Epithelial cell of umbilical artery (primary cell): Measurements from ENCODE around the gene ZNF555. TPM values are rescaled to one million over a fixed set of nuclear protein-coding genes. Genes with fewer than 3 reads are reported as not detected.

Source experiments
- total RNA-seq: library from RNA; depleted of rRNA; stranded (reverse); fragments of >200 nt; gene quantifications from 2 replicates; pipeline ENCODE4 v1.2.3, GENCODE V29; 2014

The ZNF555 gene
- total RNA-seq: 3.9 and 6.8 TPM in 2 replicates

GRCh38 chr19:2840794-2841791, at the start of gene ZNF555:
Gene ZNF555 (plus strand): TSS chr19:2841475. CDS start chr19:2841573, 98 bp downstream.

DNA sequence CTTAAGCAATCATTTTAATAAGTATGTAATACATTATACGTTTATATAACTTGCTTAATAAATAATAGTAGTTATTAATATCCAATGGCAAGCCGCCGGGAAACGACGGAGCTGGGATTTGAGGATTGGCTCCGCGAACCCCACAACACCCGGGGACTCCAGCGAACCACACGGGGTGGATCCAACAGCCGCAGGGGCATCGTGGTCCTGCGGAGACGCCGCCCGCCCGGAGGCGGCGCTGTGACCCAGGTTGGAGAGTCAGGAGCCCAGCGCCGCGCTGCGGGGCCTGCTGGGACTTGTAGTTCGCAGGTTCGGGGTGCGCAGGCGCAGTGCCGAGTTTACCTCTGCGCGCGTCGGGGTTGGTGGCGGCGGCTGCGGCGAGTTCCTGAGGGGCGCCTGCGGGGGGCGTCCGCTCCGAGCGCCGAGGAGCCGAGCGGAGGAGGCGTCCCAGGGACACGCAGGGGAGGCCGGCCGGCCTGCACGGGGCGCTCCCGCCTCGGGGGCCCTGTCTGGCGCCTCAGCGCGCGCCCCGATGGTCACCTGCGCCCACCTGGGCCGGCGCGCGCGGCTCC, 21.6 kb upstream of the ZNF555 start, which contains the start of gene ZNF554:
ZNF554 (plus strand) TSS at position 329 of the 572 bp plus-strand sequence; CDS start at position 533, 204 bp downstream.

DNA sequence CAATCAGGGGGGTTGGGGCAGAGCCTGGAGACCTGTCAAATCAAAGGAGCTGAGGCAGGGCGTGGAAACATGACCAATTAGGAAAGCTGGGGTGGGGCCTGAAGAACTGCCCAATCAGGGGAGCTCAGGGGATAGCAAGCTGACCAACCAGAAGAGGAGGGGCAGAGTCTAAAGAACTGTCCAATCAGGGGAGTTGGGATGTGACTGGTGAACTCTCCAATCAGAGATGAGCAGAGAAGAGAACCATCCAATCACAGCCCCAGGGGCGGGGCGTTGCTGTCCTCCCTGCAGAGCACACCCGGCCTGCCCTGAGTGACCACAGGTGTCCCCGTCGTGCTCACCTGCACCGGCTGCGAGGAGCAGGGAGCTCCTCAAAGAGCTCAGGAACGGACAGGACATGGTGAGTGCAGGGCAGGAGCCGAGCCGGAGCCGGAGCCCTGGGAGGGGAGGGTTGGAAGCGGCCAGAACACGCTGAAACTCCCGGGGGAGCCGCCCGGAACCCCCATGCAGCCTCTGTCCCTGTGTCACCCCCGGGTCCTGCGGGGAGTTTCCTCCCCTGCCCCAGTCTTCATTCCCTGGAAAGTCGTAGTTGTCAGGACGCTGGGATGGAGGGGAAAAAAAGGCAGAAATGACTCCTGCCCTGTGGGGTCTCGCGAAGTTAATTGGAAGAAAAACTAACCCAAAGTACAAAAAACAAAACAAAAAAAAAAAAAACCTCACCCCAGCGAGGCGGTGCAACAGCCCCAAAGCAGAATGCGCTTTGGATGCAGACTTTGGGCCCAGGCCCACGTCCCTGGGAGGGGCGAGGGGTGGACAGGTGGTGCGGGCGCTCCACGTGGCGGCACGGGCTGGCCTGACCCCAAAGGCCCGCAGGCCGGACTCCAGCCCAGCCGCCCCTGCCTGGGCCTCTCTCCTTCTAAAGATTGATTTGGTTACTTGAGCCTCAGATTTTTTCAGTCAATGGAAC, 26.0 kb downstream of the ZNF555 start, which contains the start of gene ZNF556:
ZNF556 (plus strand) TSS at position 311 of the 967 bp plus-strand sequence; CDS start at position 398, 87 bp downstream.

DNA sequence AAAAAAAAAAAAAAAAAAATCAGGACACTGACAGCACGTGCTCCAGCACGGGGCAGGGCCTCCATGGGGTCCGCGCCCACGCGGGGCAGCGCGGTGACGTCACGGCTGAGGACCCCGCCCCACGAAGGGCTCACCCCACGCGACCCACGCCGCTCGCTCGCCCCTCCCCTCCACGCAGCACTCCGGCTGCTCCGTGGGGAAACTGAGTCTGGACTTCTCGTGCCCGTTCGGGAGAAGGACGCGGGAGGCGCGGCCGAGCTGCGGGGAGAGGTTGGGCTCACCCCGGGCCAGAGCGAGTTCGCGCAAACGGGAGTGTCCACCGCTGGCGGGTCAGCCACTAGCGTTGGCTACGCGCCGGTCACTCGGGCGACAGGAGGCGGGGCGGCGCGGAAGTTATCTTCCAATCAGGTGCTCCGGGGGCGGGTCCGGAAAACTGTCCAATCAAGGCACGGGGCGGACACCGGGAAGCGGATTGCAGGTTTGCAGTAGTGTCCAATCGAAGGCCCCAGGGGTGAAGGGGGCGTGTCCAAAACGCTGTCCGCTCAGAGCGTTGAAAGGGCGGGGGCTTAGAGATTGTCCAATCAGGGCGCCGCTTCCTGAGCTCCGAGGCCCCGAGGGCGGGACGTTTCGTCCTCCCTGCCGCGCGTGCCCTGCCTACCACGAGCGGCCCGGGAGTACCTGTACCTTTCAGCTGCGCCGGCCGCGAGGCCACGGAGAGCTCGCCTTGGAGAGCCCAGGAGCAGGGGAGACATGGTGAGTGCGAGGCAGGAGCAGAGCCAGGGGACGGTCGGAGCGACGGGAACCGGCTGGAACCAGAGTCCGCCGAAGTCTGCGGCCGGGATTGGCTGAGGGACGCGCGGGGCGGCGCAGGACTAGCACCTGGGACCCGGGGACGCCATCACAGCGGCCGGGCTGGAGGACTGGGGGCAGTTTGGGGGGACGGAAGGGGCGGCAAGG, 59.3 kb downstream of the ZNF555 start, which contains the start of gene ZNF57:
ZNF57 (plus strand) TSS at position 633 of the 957 bp plus-strand sequence; CDS start at position 751, 118 bp downstream.

Other genes starting within 250 kb of the ZNF555 start
- gene GNG7, start 138.8 kb upstream of the ZNF555 start, total RNA-seq: 0.32 TPM in 1 of 2 replicates, not detected in the other
- under 0.01 TPM in 1 of 2 replicates, not detected in the other for gene DIRAS1, start 120.1 kb upstream of the ZNF555 start, total RNA-seq
- gene SLC39A3, start 101.5 kb upstream of the ZNF555 start, total RNA-seq: 19.5 and 24.3 TPM in 2 replicates
- 36.5 and 44.2 TPM in 2 replicates for gene SGTA, start 58.2 kb upstream of the ZNF555 start, total RNA-seq
- gene THOP1, start 56.0 kb upstream of the ZNF555 start, total RNA-seq: 86.1 and 119 TPM in 2 replicates
- gene ZNF554, start 21.6 kb upstream of the ZNF555 start, total RNA-seq: 2.6 TPM in 2 replicates
- gene ZNF556, start 25.9 kb downstream of the ZNF555 start, total RNA-seq: not detected in 2 replicates
- gene ZNF57, start 59.5 kb downstream of the ZNF555 start, total RNA-seq: 4.9 and 6.8 TPM in 2 replicates
- 9.7 and 16.3 TPM in 2 replicates for gene ZNF77, start 103.5 kb downstream of the ZNF555 start, total RNA-seq
- 4.9 and 7.1 TPM in 2 replicates for gene TLE6, start 136.1 kb downstream of the ZNF555 start, total RNA-seq
- gene TLE2, start 187.8 kb downstream of the ZNF555 start, total RNA-seq: 16.3 and 19.5 TPM in 2 replicates
- gene TLE5, start 221.0 kb downstream of the ZNF555 start, total RNA-seq: 59.9 and 89.3 TPM in 2 replicates